Lower leg skin (tissue), 3 donors: ENCODE data around the gene MTHFD2.

ENCODE experiments used
- CTCF ChIP-seq, 3 donors: fragments of 450-650 bp; IDR thresholded peaks; one replicate each; pipeline ENCODE4 v1.5.1; 2016; ENCODE audit warnings: antibody characterized with exemption in 3 of 3, mild to moderate bottlenecking in 3 of 3, moderate library complexity in 2 of 3
- POLR2A ChIP-seq, 2 donors: fragments of 450-650 bp; IDR thresholded peaks; one replicate each; pipeline ENCODE4 v1.6.1; 2016 to 2017; ENCODE audit warnings: antibody characterized with exemption in 2 of 2, mild to moderate bottlenecking in 1 of 2, moderate library complexity in 1 of 2

- TF ChIP-seq CTCF (IDR thresholded peaks at IDR 0.05): no peak
- no peak for TF ChIP-seq POLR2A (IDR thresholded peaks at IDR 0.05)
Measured at GRCh38 chr2:74221091-74221490, 22.7 kb downstream of the MTHFD2 start.
